ENCODE data around the gene ARPC3.
"Not testable (repeated sequence)": the region's sequence is repeated elsewhere in the genome, so short reads cannot be mapped to it uniquely, and the experiment has no call there.

ARPC3 gene

GRCh38 chr12:110417113-110417512 lies 33.0 kb downstream of the ARPC3 start:
- not testable (repeated sequence) for DNase-seq (ENCODE audit: low read depth, low spot score)

- DNase-seq (ENCODE audit: low read depth, low spot score) = not testable (repeated sequence)
Measured at GRCh38 chr12:110410086-110410485, 40.1 kb downstream of the ARPC3 start.

- DNase-seq (ENCODE audit: low read depth, low spot score) = not testable (repeated sequence)
Measured at GRCh38 chr12:110405126-110405662, 44.9 kb downstream of the ARPC3 start.

GRCh38 chr12:110403976-110404682 lies 46.0 kb downstream of the ARPC3 start:
- peak; percentile 56 for DNase-seq (ENCODE audit: low read depth, low spot score)

- peak; percentile 64 for DNase-seq (ENCODE audit: low read depth, low spot score)
Measured at GRCh38 chr12:110403146-110403975, 46.8 kb downstream of the ARPC3 start, which contains the start of gene ANAPC7. ANAPC7 (minus strand) TSS chr12:110403708; CDS start chr12:110403627, 81 bp downstream.

Data from activated naive CD8-positive, alpha-beta T cell treated with anti-CD3 and anti-CD28 coated beads, Interleukin-2, amount 50 U/mL, for 16 hours (primary cell).